A549 (cell line): Measurements from ENCODE around the gene TKTL1. TPM values are rescaled to one million over a fixed set of nuclear protein-coding genes. Genes with fewer than 3 reads are reported as not detected.

ENCODE experiments used
- ATAC-seq, 2 experiments: fragments of 200-7000 bp in 1 of 2; fragments of >200 bp in 1 of 2; cut with Nextera tagmentation in 1 of 2; cut with Tn5 transposase in 1 of 2; 3 replicates each; pipeline versions ENCODE4 v1.8.0 to v1.9.1; 2018 to 2020; ENCODE audit warnings: mild to moderate bottlenecking in 1 of 2, moderate library complexity in 1 of 2
- CTCF ChIA-PET: fragments of 300-600 bp; sonication (Branson Sonifier 250); formaldehyde crosslinking; extraction: SDS; loops from one replicate; lab custom pipeline; 2021; ENCODE audit warnings: antibody characterized with exemption, inconsistent platforms; lab: Yijun Ruan, JAX
- POLR2A ChIA-PET: fragments of 350-600 bp; formaldehyde crosslinking; extraction: SDS; loops from one replicate; lab custom pipeline; 2021; ENCODE audit warnings: antibody characterized with exemption, inconsistent platforms; lab: Yijun Ruan, JAX
- DNase-seq, 2 experiments: peaks; one replicate each; pipeline versions ENCODE4 v3.0.0 to v3.0.0-alpha.2; 2011 to 2016; ENCODE audit warnings: low read depth in 1 of 2, low spot score in 1 of 2
- FAIRE-seq: peaks from 2 replicates; lab custom pipeline; 2011; peaks lifted over from hg19 to GRCh38; lab: Jason Lieb, UNC
- H3K27ac ChIP-seq, 2 experiments: fragments of >200 bp; sonication (Bioruptor Twin); formaldehyde crosslinking; 3 replicates each; pipeline ENCODE4 v1.5.1; 2016 to 2017
- H3K4me1 ChIP-seq: fragments of >200 bp; sonication (Bioruptor Twin); formaldehyde crosslinking; 3 replicates; pipeline ENCODE4 v1.6.1; 2016
- H3K4me2 ChIP-seq: fragments of >200 bp; sonication (Bioruptor Twin); formaldehyde crosslinking; 3 replicates; pipeline ENCODE4 v1.6.1; 2016
- H3K4me3 ChIP-seq: fragments of >200 bp; sonication (Bioruptor Twin); formaldehyde crosslinking; 3 replicates; pipeline ENCODE4 v1.5.1; 2016
- H3K9me3 ChIP-seq: fragments of >200 bp; sonication (Bioruptor Twin); formaldehyde crosslinking; 3 replicates; pipeline ENCODE4 v1.6.1; 2016
- BHLHE40 ChIP-seq: IDR thresholded peaks from 2 replicates; pipeline ENCODE4 v1.6.1; 2012; ENCODE audit warnings: low read depth, low read length, inconsistent platforms
- CBX8 ChIP-seq: fragments of 200-600 bp; sonication (generic); IDR thresholded peaks from 2 replicates; pipeline ENCODE4 v1.6.1; 2016
- CEBPB ChIP-seq, 2 experiments: fragments of >200 bp in 1 of 2; sonication (Bioruptor Twin) in 1 of 2; formaldehyde crosslinking in 1 of 2; IDR thresholded peaks; 2 replicates each; pipeline ENCODE4 v1.6.1; 2012 to 2016
- CHD2 ChIP-seq: fragments of 150-350 bp; IDR thresholded peaks from 2 replicates; pipeline ENCODE4 v1.6.1; 2014; ENCODE audit warnings: low read length; ENCODE audit not compliant: partially characterized antibody
- EHMT2 ChIP-seq: fragments of 200-600 bp; sonication (generic); IDR thresholded peaks from 2 replicates; pipeline ENCODE4 v1.6.1; 2016; ENCODE audit warnings: antibody characterized with exemption, low read depth, mild to moderate bottlenecking, moderate library complexity
- EP300 ChIP-seq, 2 experiments: fragments of >200 bp; sonication (Bioruptor Twin); formaldehyde crosslinking; IDR thresholded peaks; 2 replicates in 1 of 2; 3 replicates in 1 of 2; pipeline ENCODE4 v1.6.1; 2016 to 2017
- FOSL2 ChIP-seq, 2 experiments: fragments of 450-650 bp in 1 of 2; fragments of >200 bp in 1 of 2; sonication (Bioruptor Twin) in 1 of 2; formaldehyde crosslinking; IDR thresholded peaks; 2 replicates each; pipeline versions ENCODE4 v1.5.0 to v1.6.1; 2016 to 2020; ENCODE audit warnings: mild to moderate bottlenecking in 1 of 2, moderate library complexity in 1 of 2
- FOXS1 ChIP-seq: fragments of 250-450 bp; sonication (Bioruptor Pico); IDR thresholded peaks from 2 replicates; pipeline ENCODE4 v1.5.0; 2020; ENCODE audit warnings: mild to moderate bottlenecking, moderate library complexity
- GATA3 ChIP-seq: IDR thresholded peaks from 2 replicates; pipeline ENCODE4 v1.6.1; 2012; ENCODE audit warnings: borderline replicate concordance
- HOXA7 ChIP-seq: fragments of 250-450 bp; sonication (Bioruptor Pico); IDR thresholded peaks from 2 replicates; pipeline ENCODE4 v1.5.0; 2020; ENCODE audit warnings: mild to moderate bottlenecking, moderate library complexity
- HOXB5 ChIP-seq: fragments of 250-450 bp; sonication (Bioruptor Pico); IDR thresholded peaks from 2 replicates; pipeline ENCODE4 v1.5.0; 2020; ENCODE audit warnings: mild to moderate bottlenecking, moderate library complexity
- JUN ChIP-seq, 2 experiments: fragments of >200 bp; sonication (Bioruptor Twin); formaldehyde crosslinking; IDR thresholded peaks; 2 replicates in 1 of 2; 3 replicates in 1 of 2; pipeline ENCODE4 v1.6.1; 2016 to 2017
- JUNB ChIP-seq: fragments of >200 bp; sonication (Bioruptor Twin); formaldehyde crosslinking; IDR thresholded peaks from 2 replicates; pipeline ENCODE4 v1.6.1; 2016
- MAZ ChIP-seq: fragments of 150-350 bp; IDR thresholded peaks from 2 replicates; pipeline ENCODE4 v1.6.1; 2014; ENCODE audit warnings: antibody characterized with exemption, low read depth, low read length, borderline replicate concordance
- NFE2L2 ChIP-seq: fragments of 150-350 bp; conservative IDR thresholded peaks from 2 replicates; pipeline ENCODE4 v1.6.1; 2014; ENCODE audit warnings: low read length
- NPAS2 ChIP-seq: fragments of 250-450 bp; sonication (Bioruptor Pico); IDR thresholded peaks from 2 replicates; pipeline ENCODE4 v1.8.0; 2022; ENCODE audit warnings: mild to moderate bottlenecking, moderate library complexity, borderline replicate concordance
- NR3C1 ChIP-seq: fragments of >200 bp; sonication (Bioruptor Twin); formaldehyde crosslinking; IDR thresholded peaks from 3 replicates; pipeline ENCODE4 v1.6.1; 2017
- PHF8 ChIP-seq: fragments of 200-600 bp; sonication (generic); IDR thresholded peaks from 2 replicates; pipeline ENCODE4 v1.6.1; 2016; ENCODE audit warnings: low read depth, mild to moderate bottlenecking, antibody characterized with exemption, moderate library complexity, borderline replicate concordance
- POLR2A ChIP-seq: IDR thresholded peaks from 2 replicates; pipeline ENCODE4 v1.6.1; 2012; ENCODE audit warnings: mild to moderate bottlenecking, low read length
- SMC3 ChIP-seq: fragments of >200 bp; sonication (Bioruptor Twin); formaldehyde crosslinking; IDR thresholded peaks from 3 replicates; pipeline ENCODE4 v1.6.1; 2018; ENCODE audit warnings: inconsistent platforms
- TP53 ChIP-seq: fragments of 250-450 bp; sonication (Bioruptor Pico); IDR thresholded peaks from 2 replicates; pipeline ENCODE4 v1.5.0; 2021; ENCODE audit warnings: mild to moderate bottlenecking, moderate library complexity
- ZC3H11A ChIP-seq: fragments of 450-650 bp; IDR thresholded peaks from 2 replicates; pipeline ENCODE4 v1.6.1; 2014; ENCODE audit warnings: antibody characterized with exemption, mild to moderate bottlenecking
- ZNF302 ChIP-seq: fragments of 250-450 bp; sonication (Bioruptor Pico); IDR thresholded peaks from 2 replicates; pipeline ENCODE4 v1.9.0; 2021; ENCODE audit warnings: inconsistent platforms, mild to moderate bottlenecking, moderate library complexity
- WGBS: methylation state at CpG from one replicate; pipeline ENCODE4 v1.1.6; 2017; ENCODE audit errors: missing lambda C conversion rate; 5-methylcytosine and 5-hydroxymethylcytosine counted together
- polyA plus RNA-seq, 4 experiments: library from polyadenylated mRNA; depleted of rRNA in 3 of 4; stranded (reverse); fragments of >200 nt; fragmentation: RNase III in 1 of 4; extraction: RNeasy Plus Mini Kit Qiagen cat#74134 plus additional on column Dnase treatment in 1 of 4; gene quantifications; 2 replicates in 3 of 4; 3 replicates in 1 of 4; pipeline ENCODE4 v1.2.3, GENCODE V29; 2011 to 2017
- TF ChIP-seq, protein P1 (sequence below): IDR thresholded peaks from 2 replicates; pipeline ENCODE4 v1.6.1; 2012
- TF ChIP-seq, protein P2 (sequence below): fragments of 250-450 bp; sonication (Bioruptor Pico); IDR thresholded peaks from 2 replicates; pipeline ENCODE4 v1.5.0; 2021; ENCODE audit warnings: mild to moderate bottlenecking, moderate library complexity, borderline replicate concordance
- TF ChIP-seq, protein P3 (sequence below): fragments of >200 bp; sonication (Bioruptor Twin); formaldehyde crosslinking; IDR thresholded peaks from 3 replicates; pipeline ENCODE4 v1.5.1; 2016

Gene TKTL1
- polyA plus RNA-seq, 2 of the 4 experiments (the other 2 are of a cell fraction), result 0.14 TPM; not detected in 1

DNA sequence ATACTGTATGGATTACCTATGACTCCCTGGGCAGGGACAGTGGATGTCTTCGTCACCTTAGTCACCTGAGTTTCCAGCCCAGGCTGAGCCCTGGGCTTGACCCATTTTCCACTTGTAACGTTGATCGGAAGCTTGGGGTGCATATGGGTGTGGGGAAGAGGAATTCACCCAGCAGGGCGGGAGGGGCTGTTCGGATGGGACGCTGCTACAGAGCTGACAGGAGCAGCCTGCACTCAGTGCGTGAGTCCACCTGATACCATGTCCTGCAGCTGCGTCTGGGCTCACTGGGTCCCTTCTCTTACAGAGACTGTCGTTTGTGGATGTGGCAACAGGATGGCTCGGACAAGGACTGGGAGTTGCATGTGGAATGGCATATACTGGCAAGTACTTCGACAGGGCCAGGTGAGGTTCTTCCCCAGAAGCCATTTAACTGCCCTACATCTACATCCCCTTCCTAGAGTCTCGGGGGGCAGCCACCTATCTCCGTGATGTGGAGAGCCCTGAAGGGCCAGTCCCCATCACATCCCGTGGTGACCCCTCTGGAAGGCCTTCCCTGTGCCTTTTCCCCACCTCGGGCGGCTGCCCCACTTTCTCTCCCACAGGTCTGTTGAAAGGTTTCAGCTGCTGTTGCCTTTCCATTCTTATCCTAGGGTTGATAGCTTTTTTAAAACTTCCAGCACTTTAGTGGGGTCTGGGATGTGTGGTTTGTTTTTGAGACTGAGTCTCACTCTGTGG, 13.6 kb downstream of the TKTL1 start:
- no peak for DNase-seq
- Histone ChIP-seq H3K27ac (no peak overlapping the region), H3K4me3 (no peak overlapping the region), H3K9me3 (no peaks in the 10 kb centered on the region), H3K4me1 (no peaks in the 10 kb centered on the region), H3K4me2 (no peak overlapping the region)
- POLR2A ChIA-PET, result no interaction called here
- no peak for ATAC-seq
- FAIRE-seq, result no peak
- TF ChIP-seq, protein P1, sequence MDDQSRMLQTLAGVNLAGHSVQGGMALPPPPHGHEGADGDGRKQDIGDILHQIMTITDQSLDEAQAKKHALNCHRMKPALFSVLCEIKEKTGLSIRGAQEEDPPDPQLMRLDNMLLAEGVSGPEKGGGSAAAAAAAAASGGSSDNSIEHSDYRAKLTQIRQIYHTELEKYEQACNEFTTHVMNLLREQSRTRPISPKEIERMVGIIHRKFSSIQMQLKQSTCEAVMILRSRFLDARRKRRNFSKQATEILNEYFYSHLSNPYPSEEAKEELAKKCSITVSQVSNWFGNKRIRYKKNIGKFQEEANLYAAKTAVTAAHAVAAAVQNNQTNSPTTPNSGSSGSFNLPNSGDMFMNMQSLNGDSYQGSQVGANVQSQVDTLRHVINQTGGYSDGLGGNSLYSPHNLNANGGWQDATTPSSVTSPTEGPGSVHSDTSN, result no peak
- TF ChIP-seq, protein P2, sequence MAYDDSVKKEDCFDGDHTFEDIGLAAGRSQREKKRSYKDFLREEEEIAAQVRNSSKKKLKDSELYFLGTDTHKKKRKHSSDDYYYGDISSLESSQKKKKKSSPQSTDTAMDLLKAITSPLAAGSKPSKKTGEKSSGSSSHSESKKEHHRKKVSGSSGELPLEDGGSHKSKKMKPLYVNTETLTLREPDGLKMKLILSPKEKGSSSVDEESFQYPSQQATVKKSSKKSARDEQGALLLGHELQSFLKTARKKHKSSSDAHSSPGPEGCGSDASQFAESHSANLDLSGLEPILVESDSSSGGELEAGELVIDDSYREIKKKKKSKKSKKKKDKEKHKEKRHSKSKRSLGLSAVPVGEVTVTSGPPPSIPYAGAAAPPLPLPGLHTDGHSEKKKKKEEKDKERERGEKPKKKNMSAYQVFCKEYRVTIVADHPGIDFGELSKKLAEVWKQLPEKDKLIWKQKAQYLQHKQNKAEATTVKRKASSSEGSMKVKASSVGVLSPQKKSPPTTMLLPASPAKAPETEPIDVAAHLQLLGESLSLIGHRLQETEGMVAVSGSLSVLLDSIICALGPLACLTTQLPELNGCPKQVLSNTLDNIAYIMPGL (CRISPR knock-in tag), result no peak
- no peak for TF ChIP-seq NPAS2 (CRISPR knock-in tag)
- TF ChIP-seq NFE2L2, result no peak
- no peak for TF ChIP-seq HOXB5 (CRISPR knock-in tag)
- TF ChIP-seq JUN (IDR thresholded peaks at IDR 0.05), result no peak
- no peak for TF ChIP-seq EP300 (IDR thresholded peaks at IDR 0.05)
- no peak for TF ChIP-seq ZC3H11A
- no peak for TF ChIP-seq NR3C1
- no peak for TF ChIP-seq FOXS1
- no peak for TF ChIP-seq GATA3
- TF ChIP-seq CHD2, result no peak
- CTCF ChIA-PET, result interaction anchor here (1.1 to 5.6 kb wide), 8 partner anchors 8 to 189 kb away, joined by 3 to 31 read pairs (median 7); partner anchors contain the start of gene TKTL1
- 58% methylated on average over 15 of the region's 16 CpGs for WGBS

DNA sequence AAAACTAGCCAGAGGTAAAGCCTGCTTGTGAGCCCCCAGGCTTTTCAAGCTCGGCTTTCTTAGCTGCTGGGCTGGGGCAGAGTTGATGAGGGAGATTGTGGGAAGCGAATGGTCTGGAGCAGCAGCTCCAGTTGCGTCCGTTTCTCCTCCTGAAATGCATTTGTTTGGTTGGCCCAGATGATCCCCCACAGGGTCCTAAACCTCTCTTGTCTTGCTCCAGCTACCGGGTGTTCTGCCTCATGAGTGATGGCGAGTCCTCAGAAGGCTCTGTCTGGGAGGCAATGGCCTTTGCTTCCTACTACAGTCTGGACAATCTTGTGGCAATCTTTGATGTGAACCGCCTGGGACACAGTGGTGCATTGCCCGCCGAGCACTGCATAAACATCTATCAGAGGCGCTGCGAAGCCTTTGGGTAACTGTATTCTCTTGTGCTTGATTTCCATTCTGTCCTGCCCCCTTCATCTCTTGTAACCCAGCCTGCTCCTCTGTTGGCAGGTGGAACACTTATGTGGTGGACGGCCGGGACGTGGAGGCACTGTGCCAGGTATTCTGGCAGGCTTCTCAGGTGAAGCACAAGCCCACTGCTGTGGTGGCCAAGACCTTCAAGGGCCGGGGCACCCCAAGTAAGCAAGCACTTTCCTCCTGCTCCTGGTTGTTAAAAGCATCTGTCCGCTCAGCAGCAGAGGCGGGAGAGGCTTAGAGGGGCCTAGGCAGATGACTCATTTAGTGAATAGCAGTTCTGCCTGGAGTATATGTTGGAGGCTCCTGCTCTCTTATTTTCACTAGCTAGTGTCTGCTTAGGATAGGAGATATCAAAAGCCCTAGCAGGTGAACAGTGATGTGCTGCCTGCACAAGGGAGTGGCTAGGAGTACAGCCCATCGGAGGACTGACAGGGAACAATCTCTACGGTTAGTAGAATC, 15.3 kb downstream of the TKTL1 start:
- ATAC-seq (no peak), DNase-seq (no peak), FAIRE-seq (no peak)
- ChIA-PET POLR2A (no interaction called here), CTCF (interaction anchor here (1.0 to 4.7 kb wide), 2 partner anchors 13 to 298 kb away, joined by 3 to 31 read pairs; partner anchors contain the start of gene TKTL1)
- no peak overlapping the region for H3K4me2 ChIP-seq
- TF ChIP-seq JUNB, result no peak
- TF ChIP-seq POLR2A, result no peak
- TF ChIP-seq NPAS2 (CRISPR knock-in tag), result no peak
- no peak for TF ChIP-seq SMC3
- TF ChIP-seq, protein P3, sequence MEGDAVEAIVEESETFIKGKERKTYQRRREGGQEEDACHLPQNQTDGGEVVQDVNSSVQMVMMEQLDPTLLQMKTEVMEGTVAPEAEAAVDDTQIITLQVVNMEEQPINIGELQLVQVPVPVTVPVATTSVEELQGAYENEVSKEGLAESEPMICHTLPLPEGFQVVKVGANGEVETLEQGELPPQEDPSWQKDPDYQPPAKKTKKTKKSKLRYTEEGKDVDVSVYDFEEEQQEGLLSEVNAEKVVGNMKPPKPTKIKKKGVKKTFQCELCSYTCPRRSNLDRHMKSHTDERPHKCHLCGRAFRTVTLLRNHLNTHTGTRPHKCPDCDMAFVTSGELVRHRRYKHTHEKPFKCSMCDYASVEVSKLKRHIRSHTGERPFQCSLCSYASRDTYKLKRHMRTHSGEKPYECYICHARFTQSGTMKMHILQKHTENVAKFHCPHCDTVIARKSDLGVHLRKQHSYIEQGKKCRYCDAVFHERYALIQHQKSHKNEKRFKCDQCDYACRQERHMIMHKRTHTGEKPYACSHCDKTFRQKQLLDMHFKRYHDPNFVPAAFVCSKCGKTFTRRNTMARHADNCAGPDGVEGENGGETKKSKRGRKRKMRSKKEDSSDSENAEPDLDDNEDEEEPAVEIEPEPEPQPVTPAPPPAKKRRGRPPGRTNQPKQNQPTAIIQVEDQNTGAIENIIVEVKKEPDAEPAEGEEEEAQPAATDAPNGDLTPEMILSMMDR, result no peak
- no peak for TF ChIP-seq GATA3
- no peak for TF ChIP-seq CEBPB (IDR thresholded peaks at IDR 0.05)
- 76% methylated on average over 16 of the region's 19 CpGs for WGBS
- H3K4me3 ChIP-seq, result no peak overlapping the region
- H3K9me3 ChIP-seq, result no peaks in the 10 kb centered on the region
- H3K27ac ChIP-seq, result no peak overlapping the region
- H3K4me1 ChIP-seq, result no peaks in the 10 kb centered on the region

DNA sequence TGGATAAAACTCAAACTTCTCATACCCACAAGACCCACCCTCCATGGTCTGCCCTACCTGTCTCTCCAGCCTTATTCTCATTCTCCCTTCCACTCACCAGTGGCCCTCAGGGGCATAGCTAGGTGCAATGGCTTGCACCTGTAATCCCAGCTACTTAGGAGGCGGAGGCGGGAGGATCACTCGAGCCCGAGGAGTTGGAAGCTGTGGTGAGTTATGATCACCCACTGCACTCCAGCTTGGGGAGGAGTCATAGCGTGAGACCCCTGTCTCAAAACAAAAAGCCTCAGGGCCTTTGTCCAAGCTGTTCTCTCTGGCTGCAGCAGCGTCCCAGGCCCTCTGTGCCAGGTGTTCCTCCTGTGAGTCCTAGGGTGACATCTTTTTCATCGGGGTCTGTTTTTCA, 16.5 kb downstream of the TKTL1 start:
- TF ChIP-seq MAZ, result no peak
- TF ChIP-seq EHMT2, result no peak
- TF ChIP-seq HOXA7 (CRISPR knock-in tag), result no peak
- TF ChIP-seq, protein P3, result no peak
- TF ChIP-seq JUN (IDR thresholded peaks at IDR 0.05), result no peak
- no peak for TF ChIP-seq ZNF302 (CRISPR knock-in tag)
- no peak for TF ChIP-seq SMC3
- TF ChIP-seq FOSL2 (IDR thresholded peaks at IDR 0.05), result no peak
- TF ChIP-seq FOSL2 (CRISPR knock-in tag; IDR thresholded peaks at IDR 0.05), result no peak
- TF ChIP-seq TP53 (CRISPR knock-in tag), result no peak
- TF ChIP-seq CBX8, result no peak
- TF ChIP-seq BHLHE40, result no peak
- no peak for TF ChIP-seq PHF8
- TF ChIP-seq, all 56 proteins: peak for 0
- H3K4me3 ChIP-seq, result no peak overlapping the region
- no peak overlapping the region for H3K27ac ChIP-seq
- no peaks in the 10 kb centered on the region for H3K4me1 ChIP-seq
- FAIRE-seq, result no peak
- CTCF ChIA-PET, result no interaction called here
- 78% methylated on average over 7 of the region's 7 CpGs for WGBS
- no peaks in the 10 kb centered on the region for H3K9me3 ChIP-seq
- no peak for ATAC-seq
- POLR2A ChIA-PET, result no interaction called here
- no peak for DNase-seq
- H3K4me2 ChIP-seq, result no peak overlapping the region
